ENCODE results near the gene TFCP2. TPM values are rescaled to one million over a fixed set of nuclear protein-coding genes. Genes with fewer than 3 reads are reported as not detected.
"Not testable (repeated sequence)": the region's sequence is repeated elsewhere in the genome, so short reads cannot be mapped to it uniquely, and the experiment has no call there.

TFCP2 gene
- polyA plus RNA-seq, 3 donors from 2014 or later, result 10.1 to 16.6 (median 11.7) TPM

GRCh38 chr12:51078346-51078745, 94.6 kb downstream of the TFCP2 start:
- not testable (repeated sequence) for H3K27ac Mint-ChIP-seq; H3K9me3 Mint-ChIP-seq; H3K27me3 Mint-ChIP-seq (ENCODE audit: low read depth in 3 of 3); H3K4me3 Mint-ChIP-seq; DNase-seq
- peaks cover 19 to 49% of the 10 kb centered on the region in 2 donors for H3K4me1 Mint-ChIP-seq
- peaks cover 0 to 14% (median 8%) of the 10 kb centered on the region in 3 donors for H3K36me3 Mint-ChIP-seq

GRCh38 chr12:51077930-51078329, 95.0 kb downstream of the TFCP2 start:
- no peak for DNase-seq
- Mint-ChIP-seq H3K27ac (no peak overlapping the region), H3K9me3 (no peaks in the 10 kb centered on the region), H3K4me1 (peaks cover 19 to 47% of the 10 kb centered on the region in 2 donors), H3K4me3 (no peak overlapping the region), H3K27me3 (ENCODE audit: low read depth in 3 of 3) (peaks cover 3 to 4% (median 3%) of the 10 kb centered on the region in 3 donors), H3K36me3 (peaks cover 0 to 17% (median 8%) of the 10 kb centered on the region in 3 donors)

- no peak overlapping the region for H3K27ac Mint-ChIP-seq
- H3K9me3 Mint-ChIP-seq, result no peaks in the 10 kb centered on the region
- peaks cover 4 to 29% (median 16%) of the 10 kb centered on the region in 3 donors for H3K36me3 Mint-ChIP-seq
- no peaks in the 10 kb centered on the region for H3K27me3 Mint-ChIP-seq (ENCODE audit: low read depth in 3 of 3)
- no peak for DNase-seq
- H3K4me3 Mint-ChIP-seq, result no peak overlapping the region
- H3K4me1 Mint-ChIP-seq, result peaks cover 4 to 32% of the 10 kb centered on the region in 2 donors
Observed at GRCh38 chr12:51076236-51076930, 96.6 kb downstream of the TFCP2 start.

- Mint-ChIP-seq H3K27ac (no peak overlapping the region), H3K4me1 (peaks cover 4 to 23% of the 10 kb centered on the region in 2 donors), H3K9me3 (no peaks in the 10 kb centered on the region), H3K27me3 (ENCODE audit: low read depth in 3 of 3) (no peaks in the 10 kb centered on the region), H3K36me3 (peaks cover 4 to 35% (median 16%) of the 10 kb centered on the region in 3 donors), H3K4me3 (no peak overlapping the region)
- DNase-seq, result no peak
Observed at GRCh38 chr12:51075390-51075789, 97.5 kb downstream of the TFCP2 start.

GRCh38 chr12:51071663-51072062, 101.3 kb downstream of the TFCP2 start:
- H3K4me1 Mint-ChIP-seq, result peaks cover under 1 to 7% of the 10 kb centered on the region in 2 donors
- H3K36me3 Mint-ChIP-seq, result peaks cover 11 to 43% (median 19%) of the 10 kb centered on the region in 3 donors
- no peak overlapping the region for H3K4me3 Mint-ChIP-seq
- H3K9me3 Mint-ChIP-seq, result no peaks in the 10 kb centered on the region
- no peak for DNase-seq
- H3K27ac Mint-ChIP-seq, result no peak overlapping the region
- H3K27me3 Mint-ChIP-seq (ENCODE audit: low read depth in 3 of 3), result no peaks in the 10 kb centered on the region

- Mint-ChIP-seq H3K27me3 (ENCODE audit: low read depth in 3 of 3) (no peaks in the 10 kb centered on the region), H3K36me3 (peaks cover 11 to 40% (median 19%) of the 10 kb centered on the region in 3 donors), H3K9me3 (no peaks in the 10 kb centered on the region), H3K4me1 (no peaks in the 10 kb centered on the region), H3K4me3 (no peak overlapping the region), H3K27ac (no peak overlapping the region)
- DNase-seq, result no peak
Observed at GRCh38 chr12:51070004-51070403, 102.9 kb downstream of the TFCP2 start.

GRCh38 chr12:51067771-51068170, 105.2 kb downstream of the TFCP2 start:
- H3K27me3 Mint-ChIP-seq (ENCODE audit: low read depth in 3 of 3), result no peaks in the 10 kb centered on the region
- H3K9me3 Mint-ChIP-seq, result no peaks in the 10 kb centered on the region
- no peaks in the 10 kb centered on the region for H3K4me1 Mint-ChIP-seq
- DNase-seq, result no peak
- H3K36me3 Mint-ChIP-seq, result peaks cover 11 to 48% (median 15%) of the 10 kb centered on the region in 3 donors
- no peak overlapping the region for H3K27ac Mint-ChIP-seq
- no peak overlapping the region for H3K4me3 Mint-ChIP-seq

GRCh38 chr12:51067229-51067628, 105.7 kb downstream of the TFCP2 start:
- no peak for DNase-seq
- no peaks in the 10 kb centered on the region for H3K9me3 Mint-ChIP-seq
- H3K4me1 Mint-ChIP-seq, result no peaks in the 10 kb centered on the region
- H3K36me3 Mint-ChIP-seq, result peaks cover 11 to 50% (median 15%) of the 10 kb centered on the region in 3 donors
- H3K27me3 Mint-ChIP-seq (ENCODE audit: low read depth in 3 of 3), result no peaks in the 10 kb centered on the region
- H3K4me3 Mint-ChIP-seq, result no peak overlapping the region
- H3K27ac Mint-ChIP-seq, result no peak overlapping the region

GRCh38 chr12:51065530-51065929, 107.4 kb downstream of the TFCP2 start:
- H3K27me3 Mint-ChIP-seq (ENCODE audit: low read depth in 3 of 3), result no peaks in the 10 kb centered on the region
- H3K9me3 Mint-ChIP-seq, result no peaks in the 10 kb centered on the region
- peaks cover 7 to 42% (median 7%) of the 10 kb centered on the region in 3 donors for H3K36me3 Mint-ChIP-seq
- no peaks in the 10 kb centered on the region for H3K4me1 Mint-ChIP-seq
- H3K4me3 Mint-ChIP-seq, result no peak overlapping the region
- DNase-seq, result no peak
- H3K27ac Mint-ChIP-seq, result no peak overlapping the region

- H3K27ac Mint-ChIP-seq, result peak overlapping the region in 4 of 6 donors; percentile 14 to 35 (median 27)
- H3K4me3 Mint-ChIP-seq, result no peak overlapping the region
- DNase-seq, result no peak
- H3K4me1 Mint-ChIP-seq, result no peaks in the 10 kb centered on the region
- H3K36me3 Mint-ChIP-seq, result peaks cover 10 to 49% (median 12%) of the 10 kb centered on the region in 3 donors
- H3K27me3 Mint-ChIP-seq (ENCODE audit: low read depth in 3 of 3), result no peaks in the 10 kb centered on the region
- H3K9me3 Mint-ChIP-seq, result no peaks in the 10 kb centered on the region
Observed at GRCh38 chr12:51062631-51063397, 110.1 kb downstream of the TFCP2 start.

GRCh38 chr12:51059086-51059485, 113.8 kb downstream of the TFCP2 start:
- peaks cover 11 to 52% (median 17%) of the 10 kb centered on the region in 3 donors for H3K36me3 Mint-ChIP-seq
- H3K9me3 Mint-ChIP-seq, result no peaks in the 10 kb centered on the region
- H3K27ac Mint-ChIP-seq, result peak overlapping the region in 1 of 6 donors; percentile 48
- H3K4me3 Mint-ChIP-seq, result no peak overlapping the region
- H3K27me3 Mint-ChIP-seq (ENCODE audit: low read depth in 3 of 3), result no peaks in the 10 kb centered on the region
- no peak for DNase-seq
- H3K4me1 Mint-ChIP-seq, result no peaks in the 10 kb centered on the region

GRCh38 chr12:51056242-51056641, 116.7 kb downstream of the TFCP2 start:
- Mint-ChIP-seq H3K9me3 (no peaks in the 10 kb centered on the region), H3K36me3 (peaks cover 20 to 35% (median 25%) of the 10 kb centered on the region in 3 donors), H3K27me3 (ENCODE audit: low read depth in 3 of 3) (no peaks in the 10 kb centered on the region), H3K27ac (peak overlapping the region in 1 of 6 donors; percentile 50), H3K4me1 (no peaks in the 10 kb centered on the region), H3K4me3 (no peak overlapping the region)
- no peak for DNase-seq

GRCh38 chr12:51055060-51055459, 117.9 kb downstream of the TFCP2 start:
- Mint-ChIP-seq H3K4me1 (no peaks in the 10 kb centered on the region), H3K4me3 (no peak overlapping the region), H3K9me3 (no peaks in the 10 kb centered on the region), H3K27me3 (ENCODE audit: low read depth in 3 of 3) (no peaks in the 10 kb centered on the region), H3K27ac (no peak overlapping the region), H3K36me3 (peaks cover 19 to 32% (median 25%) of the 10 kb centered on the region in 3 donors)
- DNase-seq, result no peak

- DNase-seq, result no peak
- H3K27me3 Mint-ChIP-seq (ENCODE audit: low read depth in 3 of 3), result peaks cover 2 to 6% (median 3%) of the 10 kb centered on the region in 3 donors
- H3K4me3 Mint-ChIP-seq, result no peak overlapping the region
- H3K9me3 Mint-ChIP-seq, result no peaks in the 10 kb centered on the region
- peak overlapping the region in 2 of 6 donors; percentile 9 to 56 for H3K27ac Mint-ChIP-seq
- peaks cover 29 to 30% of the 10 kb centered on the region in 2 donors for H3K4me1 Mint-ChIP-seq
- H3K36me3 Mint-ChIP-seq, result peaks cover 13 to 19% (median 15%) of the 10 kb centered on the region in 3 donors
Observed at GRCh38 chr12:51051787-51052186, 121.1 kb downstream of the TFCP2 start.

Measured in immature natural killer cell (primary cell).